Activated CD8-positive, alpha-beta memory T cell treated with anti-CD3 and anti-CD28 coated beads, Interleukin-2, amount 50 U/mL, for 24 hours (primary cell): ENCODE measurements around the gene RPH3AL.
"Not testable (repeated sequence)": the region's sequence is repeated elsewhere in the genome, so short reads cannot be mapped to it uniquely, and the experiment has no call there.

ENCODE experiments used
- DNase-seq: peaks from one replicate; pipeline ENCODE4 v3.0.0-alpha.2; 2020; ENCODE audit errors: extremely low read depth

RPH3AL gene

DNA sequence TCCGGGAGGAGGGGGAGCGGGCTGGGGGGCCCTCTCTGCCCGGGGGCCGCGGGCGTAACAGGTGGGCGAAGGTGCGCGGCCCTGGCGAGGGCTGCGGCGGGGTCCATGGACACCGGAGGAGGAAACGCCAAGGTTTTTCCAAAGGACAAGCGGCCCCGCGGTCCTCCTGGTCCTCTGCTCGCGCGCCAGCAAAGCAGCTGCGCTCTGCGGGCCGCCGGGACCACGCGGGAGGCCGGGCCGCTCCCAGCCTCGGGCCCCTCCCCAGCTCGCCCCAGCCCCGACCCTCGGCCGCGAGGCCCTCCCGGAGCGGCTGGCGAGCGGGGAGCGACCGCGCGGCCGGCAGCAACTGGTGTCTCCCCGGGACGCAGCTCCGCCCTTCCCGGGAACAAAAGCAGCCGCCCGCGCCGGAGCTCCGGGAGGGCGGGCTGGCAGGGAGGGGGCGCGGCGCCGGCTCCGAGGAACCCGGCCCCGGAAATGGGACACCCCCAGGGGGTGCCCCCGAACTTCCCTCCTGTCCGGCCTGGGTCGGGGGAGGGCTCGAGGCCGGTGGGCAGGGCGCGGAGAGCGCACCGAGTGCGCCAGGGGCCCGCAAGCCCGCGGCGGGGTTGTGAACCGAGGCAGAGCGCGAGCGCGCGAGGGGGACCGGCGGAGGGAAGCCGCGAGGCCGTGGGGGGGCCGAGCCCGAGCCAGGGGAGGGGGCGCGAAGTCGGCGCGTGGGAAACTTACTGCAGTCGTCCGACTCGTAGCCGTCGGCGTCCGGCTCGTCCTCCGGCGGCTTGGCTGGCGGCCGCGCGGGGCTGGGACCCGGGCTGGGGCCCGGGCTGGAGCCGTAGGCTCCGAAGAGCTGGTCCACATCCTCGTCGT is 172.0 kb downstream of the RPH3AL start:
- DNase-seq, result no peak

- no peak for DNase-seq
Observed at GRCh38 chr17:179781-180380, 172.7 kb downstream of the RPH3AL start.

GRCh38 chr17:179066-179432 is 173.6 kb downstream of the RPH3AL start:
- no peak for DNase-seq

DNA sequence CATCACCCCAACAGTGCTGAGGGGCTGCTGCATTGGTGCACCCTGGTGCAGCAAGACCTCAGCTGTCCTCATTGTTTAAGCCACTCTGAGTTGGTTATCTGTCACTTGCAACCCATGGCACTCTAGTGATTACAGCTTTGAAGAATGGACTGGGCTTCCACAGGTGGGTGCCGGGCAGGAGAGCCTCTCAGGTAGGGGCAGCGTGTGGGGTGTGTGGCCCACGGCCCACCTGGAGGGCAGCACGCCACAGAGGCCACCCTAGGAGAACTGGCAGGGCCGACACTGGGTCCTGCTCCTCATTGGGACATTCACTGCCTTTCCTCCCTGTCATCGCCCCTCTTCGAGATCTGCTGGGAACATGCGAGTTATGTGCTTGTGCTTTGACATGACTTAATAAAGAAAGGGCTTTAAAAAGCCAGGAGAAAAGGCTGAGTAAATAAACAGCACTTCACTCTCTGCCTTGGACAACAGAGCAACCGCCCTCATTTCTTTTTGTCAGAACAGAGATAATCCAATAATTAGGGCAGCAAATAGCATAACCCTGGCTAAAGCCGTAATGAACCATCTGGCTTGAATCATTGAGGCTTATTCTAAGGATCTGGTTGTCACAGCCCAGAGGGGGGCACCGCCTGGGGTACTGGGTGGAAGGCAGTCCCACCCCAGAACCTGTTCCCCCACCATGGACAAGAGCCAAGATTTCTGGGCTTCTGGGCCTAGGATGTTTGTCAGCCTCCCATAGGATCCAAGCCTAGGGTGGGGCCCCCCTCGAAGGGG is 174.1 kb downstream of the RPH3AL start:
- DNase-seq, result no peak

DNA sequence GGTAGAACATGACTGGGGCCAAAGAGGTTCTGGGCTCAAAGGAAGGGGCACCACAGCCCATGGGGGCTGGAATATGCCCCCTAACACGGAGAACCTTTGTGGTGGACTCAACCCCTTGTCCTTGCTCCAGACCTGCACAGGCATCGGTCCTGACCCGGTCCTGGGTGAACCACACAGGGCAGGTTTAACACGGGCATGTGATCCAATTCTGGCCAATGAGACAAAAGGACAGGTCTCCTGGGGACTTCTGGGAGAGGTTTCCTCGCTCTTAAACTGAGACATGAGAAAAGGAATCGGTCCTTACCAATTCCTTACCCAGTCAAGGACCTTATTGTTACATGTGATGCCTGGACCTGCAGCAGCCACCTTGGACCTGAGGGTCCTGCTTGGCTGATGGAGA is 174.8 kb downstream of the RPH3AL start:
- DNase-seq, result no peak

DNA sequence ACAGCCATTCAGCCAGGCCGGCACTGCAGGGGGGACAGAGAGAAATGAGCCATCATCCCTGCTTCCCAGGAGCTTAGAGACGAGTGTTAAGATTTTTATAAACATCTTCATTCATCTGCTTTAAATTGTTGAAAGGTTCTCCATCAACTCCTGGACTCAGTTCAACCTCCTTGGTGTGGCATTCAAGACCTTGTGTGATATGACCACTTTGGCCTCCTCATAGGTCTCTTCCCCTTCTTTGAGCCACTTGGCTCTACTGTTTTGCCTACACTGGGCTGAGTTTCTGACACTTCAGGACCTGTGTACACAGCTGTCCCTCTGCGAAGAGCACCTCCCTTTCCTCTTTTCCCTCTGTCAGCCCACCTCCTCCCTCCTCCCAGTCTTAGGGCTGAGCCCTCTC is 175.5 kb downstream of the RPH3AL start:
- no peak for DNase-seq

GRCh38 chr17:173166-173911 is 179.3 kb downstream of the RPH3AL start:
- DNase-seq, result no peak

DNA sequence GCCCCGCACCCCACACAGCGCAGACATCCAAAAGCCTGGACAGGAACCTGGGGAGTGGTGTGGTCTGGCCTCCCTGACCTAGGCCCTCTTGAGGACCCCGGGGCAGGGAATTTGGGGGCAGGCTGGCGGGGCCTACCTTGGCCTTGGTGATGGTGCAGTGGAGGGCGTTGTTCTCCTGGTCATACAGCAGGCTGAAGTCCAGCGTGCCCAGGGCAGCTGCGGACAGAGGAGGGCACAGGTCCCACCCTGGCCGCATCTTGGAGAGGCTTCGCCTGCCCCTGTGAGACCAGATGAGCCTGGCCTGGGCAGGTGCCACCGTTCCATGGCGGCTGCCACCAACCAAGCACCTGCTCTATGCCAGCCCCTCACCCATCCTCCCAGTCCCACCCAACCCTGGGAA is 180.2 kb downstream of the RPH3AL start:
- no peak for DNase-seq

DNA sequence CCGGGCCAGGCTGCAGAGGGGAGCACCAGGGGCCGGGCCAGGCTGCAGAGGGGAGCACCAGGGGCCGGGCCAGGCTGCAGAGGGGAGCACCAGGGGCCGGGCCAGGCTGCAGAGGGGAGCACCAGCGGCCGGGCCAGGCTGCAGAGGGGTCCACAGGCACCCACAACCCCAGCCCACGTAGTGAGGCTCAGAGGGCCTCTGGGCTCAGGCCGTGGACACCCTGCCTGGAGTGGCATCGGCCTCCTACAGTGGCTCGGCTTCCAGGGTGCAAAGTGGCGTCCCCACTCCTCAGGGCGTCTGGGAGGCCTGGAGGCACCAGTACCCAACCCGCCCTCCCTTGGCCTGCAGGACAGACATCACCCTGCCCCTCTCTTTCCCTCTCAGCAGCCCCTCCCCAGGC is 180.7 kb downstream of the RPH3AL start:
- DNase-seq, result no peak

GRCh38 chr17:170130-170670 is 182.4 kb downstream of the RPH3AL start:
- no peak for DNase-seq

DNA sequence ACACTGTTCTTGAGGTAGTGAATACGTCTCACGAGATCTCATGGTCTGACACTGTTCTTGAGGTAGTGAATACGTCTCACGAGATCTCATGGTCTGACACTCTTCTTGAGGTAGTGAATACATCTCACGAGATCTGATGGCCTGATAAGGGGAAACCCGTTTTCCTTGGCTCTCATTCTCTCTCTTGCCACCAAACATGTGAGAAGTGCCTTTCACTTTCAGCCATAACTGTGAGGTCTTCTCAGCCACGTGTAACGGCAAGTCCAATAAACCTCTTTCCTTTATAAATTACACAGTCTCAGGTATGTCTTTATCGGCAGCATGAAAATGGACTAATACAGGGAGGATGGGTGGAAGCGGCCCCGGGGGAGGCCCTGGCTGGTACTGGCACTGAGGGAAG is 184.0 kb downstream of the RPH3AL start:
- DNase-seq, result not testable (repeated sequence)

- no peak for DNase-seq
Observed at GRCh38 chr17:165939-166338, 186.7 kb downstream of the RPH3AL start.

GRCh38 chr17:164303-165235 is 188.0 kb downstream of the RPH3AL start:
- DNase-seq, result no peak

DNA sequence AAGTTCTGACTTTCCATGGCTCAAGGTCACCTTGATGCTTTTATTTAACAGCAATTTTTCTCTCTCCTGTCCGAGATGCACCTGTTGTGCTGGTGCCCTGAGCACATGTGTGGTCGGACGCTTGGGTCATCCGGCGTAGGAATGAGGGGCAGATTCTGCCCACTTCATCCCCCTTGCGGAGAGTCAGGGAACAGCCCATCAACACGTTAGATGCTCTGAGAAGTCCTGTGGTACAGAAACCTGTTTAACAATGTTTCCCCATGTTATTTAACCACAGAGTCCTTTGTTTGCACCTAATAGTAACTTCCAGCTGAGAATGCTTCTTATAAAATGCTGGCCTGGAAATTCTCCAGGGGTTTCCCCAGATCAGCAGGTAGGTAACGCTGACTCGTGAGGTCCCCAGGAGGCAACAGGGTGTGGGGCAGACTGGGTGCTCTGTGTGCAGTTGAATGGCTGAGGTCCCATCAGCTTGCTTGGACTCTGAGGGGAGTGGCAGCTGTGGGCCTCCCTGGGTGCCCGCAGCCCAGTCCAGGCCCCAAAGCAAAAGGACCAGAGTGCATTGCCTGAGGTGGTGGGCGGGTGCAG is 189.0 kb downstream of the RPH3AL start:
- no peak for DNase-seq

DNA sequence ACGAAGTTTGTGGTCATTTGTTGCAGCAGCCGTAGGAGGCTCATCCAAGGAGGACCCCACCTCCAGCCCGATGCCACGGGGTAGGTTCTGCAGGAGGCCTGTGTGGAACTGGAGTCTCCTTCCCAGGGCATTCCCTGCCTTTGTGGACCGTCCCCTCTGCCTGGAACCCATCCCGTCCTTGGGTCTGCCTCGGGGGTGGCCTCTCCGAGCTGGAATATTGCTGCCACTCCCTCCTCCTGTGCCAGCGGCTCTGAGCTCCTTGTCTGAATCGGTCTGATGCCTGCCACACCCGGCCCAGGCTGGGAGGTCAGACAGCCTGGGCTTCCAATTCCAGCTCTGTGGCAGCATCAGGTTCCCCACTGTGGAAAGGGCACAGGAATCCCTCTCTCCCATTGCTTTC is 189.9 kb downstream of the RPH3AL start:
- DNase-seq, result no peak
